Measurements from ENCODE around the gene THBS4. TPM values are rescaled to one million over a fixed set of nuclear protein-coding genes. Genes with fewer than 3 reads are reported as not detected.

Gene THBS4
- total RNA-seq, 6 donors from 2014 or later = 0.44 to 3.9 (median 1.2) TPM; not detected in 1

DNA sequence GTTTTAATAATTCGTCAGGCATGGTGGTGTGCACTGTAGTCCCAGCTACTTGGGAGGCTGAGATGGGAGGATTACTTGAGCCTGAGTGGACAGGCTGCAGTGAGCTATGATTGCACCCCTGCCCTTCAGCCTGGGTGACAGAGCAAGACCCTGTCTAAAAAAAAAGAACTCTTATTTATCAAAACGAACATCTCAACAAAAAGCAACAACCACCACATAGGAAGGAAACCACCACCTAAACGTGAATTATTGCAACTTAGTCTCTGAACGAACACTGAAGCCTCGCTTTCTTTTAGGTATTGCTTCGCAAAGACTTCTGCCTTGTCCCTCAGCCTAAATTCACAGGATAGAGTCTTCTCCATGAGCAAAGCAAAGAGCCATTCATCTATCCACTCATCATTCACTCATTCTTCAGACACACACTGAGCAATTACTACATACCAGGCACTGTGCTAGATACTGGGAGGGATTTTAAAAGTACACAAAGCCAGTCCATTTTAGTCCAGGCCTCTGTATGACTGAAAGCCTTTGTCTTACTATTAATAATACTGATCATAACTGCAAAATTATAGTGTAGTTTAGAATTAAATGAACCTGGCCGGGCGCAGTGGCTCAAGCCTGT, 57.4 kb downstream of the THBS4 start:
- no peaks in the 10 kb centered on the region for H3K27me3 ChIP-seq
- H3K36me3 ChIP-seq = no peaks in the 10 kb centered on the region
- H3K4me3 ChIP-seq = no peak overlapping the region
- no peaks in the 10 kb centered on the region for H3K9me3 ChIP-seq
- TF ChIP-seq EP300 (IDR thresholded peaks at IDR 0.05) (no peak), POLR2AphosphoS5 (IDR thresholded peaks at IDR 0.05) (no peak), POLR2A (IDR thresholded peaks at IDR 0.05) (no peak)
- TF ChIP-seq, protein P1, sequence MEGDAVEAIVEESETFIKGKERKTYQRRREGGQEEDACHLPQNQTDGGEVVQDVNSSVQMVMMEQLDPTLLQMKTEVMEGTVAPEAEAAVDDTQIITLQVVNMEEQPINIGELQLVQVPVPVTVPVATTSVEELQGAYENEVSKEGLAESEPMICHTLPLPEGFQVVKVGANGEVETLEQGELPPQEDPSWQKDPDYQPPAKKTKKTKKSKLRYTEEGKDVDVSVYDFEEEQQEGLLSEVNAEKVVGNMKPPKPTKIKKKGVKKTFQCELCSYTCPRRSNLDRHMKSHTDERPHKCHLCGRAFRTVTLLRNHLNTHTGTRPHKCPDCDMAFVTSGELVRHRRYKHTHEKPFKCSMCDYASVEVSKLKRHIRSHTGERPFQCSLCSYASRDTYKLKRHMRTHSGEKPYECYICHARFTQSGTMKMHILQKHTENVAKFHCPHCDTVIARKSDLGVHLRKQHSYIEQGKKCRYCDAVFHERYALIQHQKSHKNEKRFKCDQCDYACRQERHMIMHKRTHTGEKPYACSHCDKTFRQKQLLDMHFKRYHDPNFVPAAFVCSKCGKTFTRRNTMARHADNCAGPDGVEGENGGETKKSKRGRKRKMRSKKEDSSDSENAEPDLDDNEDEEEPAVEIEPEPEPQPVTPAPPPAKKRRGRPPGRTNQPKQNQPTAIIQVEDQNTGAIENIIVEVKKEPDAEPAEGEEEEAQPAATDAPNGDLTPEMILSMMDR (IDR thresholded peaks at IDR 0.05) = no peak
- DNase-seq (no peak), ATAC-seq (ENCODE audit: low FRiP score in 2 of 2) (no peak)
- H3K27ac ChIP-seq = no peak overlapping the region
- 79 to 81% methylated on average over 8 of the region's 8 CpGs for WGBS, 2 donors
- H3K4me1 ChIP-seq = peaks cover 0 to 4% (median 0%) of the 10 kb centered on the region in 4 donors

- H3K27ac ChIP-seq = peak overlapping the region in 1 of 4 donors; percentile 10
- H3K36me3 ChIP-seq = no peaks in the 10 kb centered on the region
- ATAC-seq (ENCODE audit: low FRiP score in 2 of 2) (peak in 1 of 2 donors; percentile 48), DNase-seq (peak in 1 of 2 donors; percentile 29)
- no peaks in the 10 kb centered on the region for H3K27me3 ChIP-seq
- peaks cover 0 to 4% (median 0%) of the 10 kb centered on the region in 4 donors for H3K4me1 ChIP-seq
- TF ChIP-seq, protein P1 (IDR thresholded peaks at IDR 0.05) = peak in 1 of 6 experiments; percentile 33
- no peak for TF ChIP-seq EP300 (IDR thresholded peaks at IDR 0.05)
- H3K4me3 ChIP-seq = no peak overlapping the region
- WGBS, 2 donors = 68 to 71% methylated on average over 8 of the region's 8 CpGs
- no peaks in the 10 kb centered on the region for H3K9me3 ChIP-seq
Measured at GRCh38 chr5:80093796-80094195, 58.6 kb downstream of the THBS4 start.

DNA sequence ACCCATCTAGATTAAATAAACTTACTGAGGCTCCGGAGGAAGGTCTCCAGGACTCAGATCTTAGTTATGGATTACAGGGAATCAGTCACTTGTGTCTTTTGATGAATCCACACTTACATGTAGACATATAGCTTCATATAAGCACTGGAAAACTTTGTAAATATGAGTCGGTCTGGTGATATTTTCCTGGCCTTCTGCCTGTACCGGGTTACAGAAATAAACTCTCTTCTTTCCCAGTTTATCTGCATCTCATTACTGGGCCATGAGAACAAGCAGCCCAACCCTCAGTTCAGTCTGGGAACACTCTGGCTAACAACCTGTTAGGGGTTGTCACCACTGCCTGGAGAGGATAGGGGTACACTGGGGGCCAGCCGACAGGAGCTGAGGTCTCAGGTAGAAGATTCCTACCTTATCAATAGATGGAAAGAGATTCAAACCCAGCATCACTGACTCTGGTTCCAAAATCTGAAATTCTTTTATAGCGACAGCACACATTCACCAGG, 59.1 kb downstream of the THBS4 start:
- Histone ChIP-seq H3K4me1 (peaks cover 0 to 4% (median 0%) of the 10 kb centered on the region in 4 donors), H3K27me3 (no peaks in the 10 kb centered on the region), H3K4me3 (no peak overlapping the region), H3K36me3 (no peaks in the 10 kb centered on the region), H3K27ac (no peak overlapping the region), H3K9me3 (no peaks in the 10 kb centered on the region)
- DNase-seq (no peak), ATAC-seq (ENCODE audit: low FRiP score in 2 of 2) (no peak)
- TF ChIP-seq, protein P1 (IDR thresholded peaks at IDR 0.05) = no peak
- no peak for TF ChIP-seq EP300 (IDR thresholded peaks at IDR 0.05)
- no peak for TF ChIP-seq POLR2AphosphoS5 (IDR thresholded peaks at IDR 0.05)
- no peak for TF ChIP-seq POLR2A (IDR thresholded peaks at IDR 0.05)
- WGBS, 2 donors = 60 to 87% methylated on average over 5 of the region's 5 CpGs

- Histone ChIP-seq H3K9me3 (no peaks in the 10 kb centered on the region), H3K36me3 (no peaks in the 10 kb centered on the region), H3K27me3 (no peaks in the 10 kb centered on the region), H3K4me1 (peaks cover 0 to 4% (median 0%) of the 10 kb centered on the region in 4 donors), H3K27ac (no peak overlapping the region), H3K4me3 (no peak overlapping the region)
- no peak for ATAC-seq (ENCODE audit: low FRiP score in 2 of 2)
- TF ChIP-seq POLR2AphosphoS5 (IDR thresholded peaks at IDR 0.05) (no peak), POLR2A (IDR thresholded peaks at IDR 0.05) (no peak), EP300 (IDR thresholded peaks at IDR 0.05) (no peak)
- TF ChIP-seq, protein P1 (IDR thresholded peaks at IDR 0.05) = no peak
- DNase-seq = no peak
- 92 to 95% methylated on average over 10 of the region's 10 CpGs for WGBS, 2 donors
Measured at GRCh38 chr5:80097451-80097850, 62.3 kb downstream of the THBS4 start.

DNA sequence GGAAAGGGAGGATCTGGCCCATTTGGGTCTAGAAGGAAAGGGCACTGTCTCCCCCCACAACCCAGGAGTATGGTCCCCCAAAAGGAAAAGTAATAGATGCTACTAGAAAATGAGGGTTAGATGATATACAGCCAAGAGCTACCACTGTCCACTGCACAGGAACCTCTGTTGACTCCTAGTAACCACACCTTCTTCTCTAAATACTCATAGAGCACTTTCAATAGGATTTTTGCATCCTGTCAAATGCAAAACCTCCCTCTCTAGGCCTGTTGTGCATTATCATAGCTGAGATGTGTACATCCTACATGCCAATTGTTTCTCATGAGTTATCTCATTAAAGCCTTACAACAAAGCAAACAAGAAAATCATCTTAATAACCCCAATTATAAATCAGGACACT, 66.8 kb downstream of the THBS4 start:
- Histone ChIP-seq H3K27me3 (no peaks in the 10 kb centered on the region), H3K9me3 (no peaks in the 10 kb centered on the region), H3K4me3 (no peak overlapping the region), H3K27ac (no peak overlapping the region), H3K36me3 (no peaks in the 10 kb centered on the region), H3K4me1 (no peaks in the 10 kb centered on the region)
- no peak for ATAC-seq (ENCODE audit: low FRiP score in 2 of 2)
- no peak for DNase-seq
- TF ChIP-seq, protein P1 (IDR thresholded peaks at IDR 0.05) = no peak
- no peak for TF ChIP-seq POLR2AphosphoS5 (IDR thresholded peaks at IDR 0.05)
- no peak for TF ChIP-seq EP300 (IDR thresholded peaks at IDR 0.05)
- TF ChIP-seq POLR2A (IDR thresholded peaks at IDR 0.05) = no peak

All from upper lobe of left lung (tissue), 6 donors.